ENCODE results near the gene OR6C3. TPM values are rescaled to one million over a fixed set of nuclear protein-coding genes. Genes with fewer than 3 reads are reported as not detected.

OR6C3 gene
- polyA plus RNA-seq, 4 donors: not detected

GRCh38 chr12:55362675-55363074, 32.1 kb downstream of the OR6C3 start, which contains the start of gene OR6C75:
Gene OR6C75 (plus strand): TSS chr12:55362975. CDS start chr12:55365111, 2,136 bp downstream.
- Histone ChIP-seq H3K4me3 (ENCODE audit: low read depth in 1 of 3, low read length in 3 of 3) (no peak within 1 kb of the TSS), H3K36me3 (ENCODE audit: control insufficient read depth in 3 of 3, insufficient read depth in 2 of 3, low read depth in 1 of 3, low read length in 3 of 3) (no peaks in the 10 kb centered on the region), H3K27ac (ENCODE audit: low read depth in 1 of 3, low read length in 2 of 3) (no peak within 1 kb of the TSS), H3K9me3 (ENCODE audit: control insufficient read depth in 2 of 2, insufficient read depth in 1 of 2, low read depth in 1 of 2, low read length in 1 of 2) (no peaks in the 10 kb centered on the region), H3K4me1 (ENCODE audit: control insufficient read depth in 3 of 3, insufficient read depth in 2 of 3, low read depth in 1 of 3, low read length in 2 of 3) (no peaks in the 10 kb centered on the region), H3K27me3 (ENCODE audit: control insufficient read depth in 3 of 3, insufficient read depth in 3 of 3, low read length in 3 of 3) (no peaks in the 10 kb centered on the region)
- DNase-seq (no peak), FAIRE-seq (no peak)
- 71 to 81% (median 79%) methylated on average over 4 of the region's 4 CpGs for WGBS, 3 donors

DNA sequence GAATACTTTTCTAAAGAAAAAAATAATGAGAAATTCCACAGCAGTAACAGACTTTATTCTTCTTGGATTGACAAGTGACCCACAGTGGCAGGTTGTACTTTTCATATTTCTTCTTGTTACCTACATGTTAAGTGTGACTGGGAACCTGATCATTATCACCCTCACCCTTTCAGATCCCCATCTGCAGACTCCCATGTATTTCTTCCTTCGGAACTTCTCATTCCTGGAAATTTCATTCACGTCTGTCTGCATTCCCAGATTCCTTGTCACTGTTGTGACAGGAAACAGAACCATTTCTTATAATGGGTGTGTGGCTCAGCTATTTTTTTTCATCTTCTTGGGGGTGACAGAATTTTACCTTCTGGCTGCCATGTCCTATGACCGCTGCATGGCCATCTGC, 34.5 kb downstream of the OR6C3 start:
- DNase-seq (no peak), FAIRE-seq (no peak)
- H3K4me1 ChIP-seq (ENCODE audit: control insufficient read depth in 3 of 3, insufficient read depth in 2 of 3, low read depth in 1 of 3, low read length in 2 of 3): no peaks in the 10 kb centered on the region
- H3K36me3 ChIP-seq (ENCODE audit: control insufficient read depth in 3 of 3, insufficient read depth in 2 of 3, low read depth in 1 of 3, low read length in 3 of 3): no peaks in the 10 kb centered on the region
- WGBS, 3 donors: 68 to 78% (median 73%) methylated on average over 3 of the region's 3 CpGs
- H3K4me3 ChIP-seq (ENCODE audit: low read depth in 1 of 3, low read length in 3 of 3): no peak overlapping the region
- no peaks in the 10 kb centered on the region for H3K27me3 ChIP-seq (ENCODE audit: control insufficient read depth in 3 of 3, insufficient read depth in 3 of 3, low read length in 3 of 3)
- H3K27ac ChIP-seq (ENCODE audit: low read depth in 1 of 3, low read length in 2 of 3): no peak overlapping the region
- no peaks in the 10 kb centered on the region for H3K9me3 ChIP-seq (ENCODE audit: control insufficient read depth in 2 of 2, insufficient read depth in 1 of 2, low read depth in 1 of 2, low read length in 1 of 2)

GRCh38 chr12:55372521-55372920, 42.0 kb downstream of the OR6C3 start:
- no peak overlapping the region for H3K27ac ChIP-seq (ENCODE audit: low read depth in 1 of 3, low read length in 2 of 3)
- no peaks in the 10 kb centered on the region for H3K4me1 ChIP-seq (ENCODE audit: control insufficient read depth in 3 of 3, insufficient read depth in 2 of 3, low read depth in 1 of 3, low read length in 2 of 3)
- 69 to 82% (median 80%) methylated on average over 4 of the region's 4 CpGs for whole genome bisulfite sequencing, 3 donors
- H3K4me3 ChIP-seq (ENCODE audit: low read depth in 1 of 3, low read length in 3 of 3): no peak overlapping the region
- peaks cover 0 to 2% (median 0%) of the 10 kb centered on the region in 3 donors for H3K27me3 ChIP-seq (ENCODE audit: control insufficient read depth in 3 of 3, insufficient read depth in 3 of 3, low read length in 3 of 3)
- no peak for FAIRE-seq
- no peaks in the 10 kb centered on the region for H3K9me3 ChIP-seq (ENCODE audit: control insufficient read depth in 2 of 2, insufficient read depth in 1 of 2, low read depth in 1 of 2, low read length in 1 of 2)
- DNase-seq: no peak
- no peaks in the 10 kb centered on the region for H3K36me3 ChIP-seq (ENCODE audit: control insufficient read depth in 3 of 3, insufficient read depth in 2 of 3, low read depth in 1 of 3, low read length in 3 of 3)

Other genes starting within 250 kb of the OR6C3 start
- gene OR9K2, start 204.3 kb upstream of the OR6C3 start, polyA plus RNA-seq: under 1 TPM in 1 of 4 donors, not detected in 3; 0.01 TPM
- not detected for gene OR10A7, start 109.7 kb upstream of the OR6C3 start, polyA plus RNA-seq
- not detected for gene OR6C74, start 86.1 kb upstream of the OR6C3 start, polyA plus RNA-seq
- not detected for gene OR6C6, start 34.2 kb upstream of the OR6C3 start, polyA plus RNA-seq
- gene OR6C1, start 16.4 kb upstream of the OR6C3 start, polyA plus RNA-seq: not detected
- not detected for gene OR6C75, start 32.2 kb downstream of the OR6C3 start, polyA plus RNA-seq
- not detected for gene OR6C65, start 69.8 kb downstream of the OR6C3 start, polyA plus RNA-seq
- gene OR6C76, start 95.5 kb downstream of the OR6C3 start, polyA plus RNA-seq: not detected
- gene OR6C2, start 113.3 kb downstream of the OR6C3 start, polyA plus RNA-seq: not detected
- not detected for gene OR6C70, start 139.4 kb downstream of the OR6C3 start, polyA plus RNA-seq
- gene OR6C68, start 161.6 kb downstream of the OR6C3 start, polyA plus RNA-seq: not detected
- not detected for gene OR6C4, start 218.9 kb downstream of the OR6C3 start, polyA plus RNA-seq
- gene OR2AP1, start 241.7 kb downstream of the OR6C3 start, polyA plus RNA-seq: not detected

All from small intestine (tissue), 7 donors.